ENCODE results near the gene CD99.

Gene CD99

DNA sequence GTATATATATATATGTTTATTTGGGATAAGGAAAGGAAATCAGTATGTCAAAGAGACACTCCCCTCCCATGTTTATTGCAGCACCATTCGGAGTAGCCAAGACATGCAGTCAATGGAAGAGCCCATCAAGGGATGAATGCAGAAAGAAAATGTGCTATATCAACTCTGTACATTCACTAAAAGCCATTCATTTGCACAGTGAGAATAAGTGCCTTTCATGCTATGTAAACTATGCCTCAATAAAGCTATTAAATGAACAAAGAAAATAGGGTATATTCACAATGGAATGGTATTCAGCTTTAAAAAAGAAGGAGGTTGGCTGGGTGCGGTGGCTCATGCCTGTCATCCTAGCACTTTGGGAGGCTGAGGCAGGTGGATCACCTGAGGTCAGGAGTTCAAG, 20.3 kb downstream of the CD99 start:
- Histone ChIP-seq H3K9ac (ENCODE audit: low read length) (no peak overlapping the region), H3K9me3 (ENCODE audit: low read length) (no peaks in the 10 kb centered on the region), H3K27me3 (ENCODE audit: insufficient read depth, low read length) (no peaks in the 10 kb centered on the region), H3K4me3 (ENCODE audit: low read depth, low read length, poor library complexity, severe bottlenecking) (no peak overlapping the region), H3K27ac (ENCODE audit: low read depth, low read length, poor library complexity, severe bottlenecking) (no peak overlapping the region), H3K4me2 (ENCODE audit: low read length) (no peak overlapping the region), H3K9me2 (ENCODE audit: low read depth, low read length) (no peaks in the 10 kb centered on the region), H3F3A (ENCODE audit: insufficient read depth, low read length) (0 out of 2 replicates have a peak, but pooled peaks cover 3% of the 10 kb centered on the region), H3K4me1 (ENCODE audit: insufficient read depth, low read length, severe bottlenecking) (peaks cover 74% of the 10 kb centered on the region), H3K79me2 (ENCODE audit: insufficient read depth, low read length) (no peaks in the 10 kb centered on the region), H4K20me1 (ENCODE audit: insufficient read depth, low read length) (no peaks in the 10 kb centered on the region), H2AFZ (ENCODE audit: low read length) (no peak overlapping the region), H3K36me3 (ENCODE audit: insufficient read depth, low read length) (peaks cover 8% of the 10 kb centered on the region; the same call in 1 of the 2 replicates)
- TF ChIP-seq EZH2 (IDR thresholded peaks at IDR 0.05; ENCODE audit: borderline replicate concordance, low read length) (no peak), CTCF (IDR thresholded peaks at IDR 0.05; ENCODE audit: low read length) (no peak)

DNA sequence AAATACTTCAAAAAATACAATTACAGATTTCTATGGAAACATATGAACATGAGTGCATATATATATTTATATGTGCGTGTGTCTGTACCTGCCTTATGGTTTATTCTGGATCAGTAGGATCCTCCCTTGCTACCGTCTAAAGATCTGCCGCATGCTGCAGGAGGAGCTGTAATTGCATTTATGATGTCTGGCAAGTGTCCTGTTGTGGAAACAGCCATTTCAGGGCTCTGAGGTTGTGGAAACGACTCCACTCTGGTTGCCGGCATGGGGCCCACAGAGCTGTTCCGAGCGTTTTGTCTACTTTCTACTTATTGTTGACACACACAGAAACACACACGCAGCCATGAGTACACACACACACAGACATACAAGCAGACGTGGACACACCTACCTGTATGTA, 21.3 kb downstream of the CD99 start:
- TF ChIP-seq EZH2 (IDR thresholded peaks at IDR 0.05; ENCODE audit: borderline replicate concordance, low read length) (no peak), CTCF (IDR thresholded peaks at IDR 0.05; ENCODE audit: low read length) (no peak)
- Histone ChIP-seq H3K36me3 (ENCODE audit: insufficient read depth, low read length) (peaks cover 9% of the 10 kb centered on the region; the same call in 1 of the 2 replicates), H3K9me3 (ENCODE audit: low read length) (no peaks in the 10 kb centered on the region), H2AFZ (ENCODE audit: low read length) (no peak overlapping the region), H4K20me1 (ENCODE audit: insufficient read depth, low read length) (no peaks in the 10 kb centered on the region), H3K9ac (ENCODE audit: low read length) (no peak overlapping the region), H3K4me3 (ENCODE audit: low read depth, low read length, poor library complexity, severe bottlenecking) (no peak overlapping the region), H3F3A (ENCODE audit: insufficient read depth, low read length) (no peaks in the 10 kb centered on the region), H3K9me2 (ENCODE audit: low read depth, low read length) (no peaks in the 10 kb centered on the region), H3K79me2 (ENCODE audit: insufficient read depth, low read length) (no peaks in the 10 kb centered on the region), H3K27me3 (ENCODE audit: insufficient read depth, low read length) (no peaks in the 10 kb centered on the region), H3K4me2 (ENCODE audit: low read length) (no peak overlapping the region), H3K4me1 (ENCODE audit: insufficient read depth, low read length, severe bottlenecking) (peaks cover 74% of the 10 kb centered on the region), H3K27ac (ENCODE audit: low read depth, low read length, poor library complexity, severe bottlenecking) (peak overlapping the region; percentile 55)

- no peak for TF ChIP-seq CTCF (IDR thresholded peaks at IDR 0.05; ENCODE audit: low read length)
- no peak for TF ChIP-seq EZH2 (IDR thresholded peaks at IDR 0.05; ENCODE audit: borderline replicate concordance, low read length)
Observed at GRCh38 chrX:2712890-2713840, 22.1 kb downstream of the CD99 start.

More at GRCh38 chrX:2712890-2713840, 22.1 kb downstream of the CD99 start:
- no peaks in the 10 kb centered on the region for H3K27me3 ChIP-seq (ENCODE audit: insufficient read depth, low read length)
- no peaks in the 10 kb centered on the region for H3K9me3 ChIP-seq (ENCODE audit: low read length)
- H3K9me2 ChIP-seq (ENCODE audit: low read depth, low read length), result no peaks in the 10 kb centered on the region
- peaks cover 69% of the 10 kb centered on the region for H3K4me1 ChIP-seq (ENCODE audit: insufficient read depth, low read length, severe bottlenecking)
- H3K9ac ChIP-seq (ENCODE audit: low read length), result no peak overlapping the region; the same call in 1 of the 2 replicates
- H3F3A ChIP-seq (ENCODE audit: insufficient read depth, low read length), result no peaks in the 10 kb centered on the region
- H3K79me2 ChIP-seq (ENCODE audit: insufficient read depth, low read length), result no peaks in the 10 kb centered on the region
- H3K4me2 ChIP-seq (ENCODE audit: low read length), result peak overlapping the region; percentile 31
- H3K36me3 ChIP-seq (ENCODE audit: insufficient read depth, low read length), result peaks cover 15% of the 10 kb centered on the region; the same call in 1 of the 2 replicates
- H3K27ac ChIP-seq (ENCODE audit: low read depth, low read length, poor library complexity, severe bottlenecking), result peak overlapping the region; percentile 55
- no peaks in the 10 kb centered on the region for H4K20me1 ChIP-seq (ENCODE audit: insufficient read depth, low read length)
- no peak overlapping the region for H2AFZ ChIP-seq (ENCODE audit: low read length)
- no peak overlapping the region for H3K4me3 ChIP-seq (ENCODE audit: low read depth, low read length, poor library complexity, severe bottlenecking)
